ENCODE data around the gene FOXP1.
A peak's percentile ranks its signal among the peaks of the same experiment; 100 is the strongest.
"Not testable (repeated sequence)": the region's sequence is repeated elsewhere in the genome, so short reads cannot be mapped to it uniquely, and the experiment has no call there.

The FOXP1 gene

DNA sequence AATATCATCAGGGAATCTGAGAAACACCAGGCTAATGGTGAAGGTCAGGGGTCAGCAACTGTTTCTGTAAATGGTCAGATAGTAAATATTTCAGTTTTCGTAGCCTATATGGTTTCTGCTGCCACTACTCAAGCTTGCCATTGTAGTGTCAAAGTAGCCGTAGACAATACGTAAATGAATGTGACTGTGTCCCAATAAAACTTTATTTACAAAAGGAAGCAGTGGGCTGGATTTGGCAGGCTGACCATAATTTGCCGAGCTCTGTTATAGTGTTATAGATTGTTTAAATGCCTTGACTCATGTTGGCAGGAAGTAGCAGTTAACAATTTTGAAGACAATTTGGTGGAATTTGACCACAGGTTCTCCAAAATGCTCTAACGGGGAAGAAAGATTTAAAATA, 548.2 kb downstream of the FOXP1 start:
- DNase-seq (ENCODE audit: low read depth in 2 of 2): peak in 1 of 2 experiments; percentile 51

GRCh38 chr3:71033681-71034220, 549.8 kb downstream of the FOXP1 start:
- DNase-seq (ENCODE audit: low read depth in 2 of 2): no peak

DNA sequence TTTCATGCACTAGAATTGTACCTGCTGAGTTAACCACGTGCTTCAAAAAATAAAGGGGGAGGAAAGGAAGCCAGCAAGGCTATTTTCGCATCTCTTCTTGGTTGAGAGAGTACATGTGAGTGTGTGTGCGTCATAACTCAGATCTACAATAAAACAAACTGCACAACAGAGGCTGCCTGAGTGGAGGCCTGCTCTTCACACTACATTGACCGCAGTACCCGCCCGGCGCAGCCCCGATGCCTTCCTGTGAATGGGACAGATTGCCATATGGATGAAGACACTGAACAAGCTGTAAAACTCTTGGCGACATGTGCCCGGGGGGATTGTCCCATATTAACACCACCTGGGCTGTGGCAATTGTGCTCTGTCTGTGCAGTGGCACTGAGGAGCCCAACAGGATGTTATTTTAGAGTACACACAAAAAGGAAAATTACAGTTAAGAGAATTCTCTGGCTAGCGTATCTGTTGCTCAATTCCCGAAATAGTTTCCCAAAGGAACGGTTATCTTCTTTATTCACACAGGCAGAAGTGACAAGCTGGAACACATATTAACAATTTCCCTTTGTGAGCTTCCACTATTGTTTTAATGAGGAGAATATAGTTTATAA, 551.5 kb downstream of the FOXP1 start:
- DNase-seq (ENCODE audit: low read depth in 2 of 2): no peak

- DNase-seq (ENCODE audit: low read depth in 2 of 2): no peak
Measured at GRCh38 chr3:71031181-71031580, 552.3 kb downstream of the FOXP1 start.

GRCh38 chr3:71030748-71031147, 552.8 kb downstream of the FOXP1 start:
- DNase-seq (ENCODE audit: low read depth in 2 of 2): no peak

DNA sequence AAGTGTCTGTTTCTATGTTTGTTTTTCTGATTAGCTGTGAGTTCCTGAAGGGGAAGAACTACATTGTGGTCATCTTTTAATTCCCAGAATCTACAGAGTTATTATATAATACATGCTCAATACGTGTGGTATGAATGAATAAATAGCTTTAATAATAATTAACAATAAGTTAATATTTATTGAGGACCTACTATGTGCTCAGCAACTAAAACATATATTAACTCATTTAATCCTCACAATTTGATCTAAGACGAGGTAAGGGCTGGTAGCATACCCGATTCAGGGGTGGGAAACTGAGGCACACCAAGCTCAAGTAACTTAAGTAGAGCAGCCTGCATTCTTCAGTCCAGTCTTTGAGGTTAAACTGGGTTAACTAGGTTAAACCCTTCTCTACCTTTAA, 553.8 kb downstream of the FOXP1 start:
- no peak for DNase-seq (ENCODE audit: low read depth in 2 of 2)

GRCh38 chr3:71028802-71029201, 554.7 kb downstream of the FOXP1 start:
- DNase-seq (ENCODE audit: low read depth in 2 of 2): no peak

DNA sequence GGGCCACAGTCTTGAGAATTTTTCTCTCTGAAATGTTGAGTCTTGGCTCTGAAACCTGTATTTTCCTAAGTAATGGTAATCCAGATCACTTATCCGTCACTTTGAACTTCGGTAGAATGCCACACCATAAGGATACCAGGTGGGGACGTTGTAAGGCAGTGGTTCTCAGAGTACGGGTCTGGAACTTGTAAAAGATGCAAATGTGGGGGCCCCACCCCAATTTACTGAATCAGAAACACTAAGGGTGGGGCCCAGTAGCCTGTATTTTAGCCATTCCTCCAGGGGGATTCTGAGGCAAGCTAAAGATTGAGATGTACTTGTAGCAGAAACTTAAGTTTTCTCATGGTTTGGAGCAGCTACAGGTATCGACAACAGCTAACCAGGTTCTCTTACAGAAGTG, 555.3 kb downstream of the FOXP1 start:
- no peak for DNase-seq (ENCODE audit: low read depth in 2 of 2)

DNA sequence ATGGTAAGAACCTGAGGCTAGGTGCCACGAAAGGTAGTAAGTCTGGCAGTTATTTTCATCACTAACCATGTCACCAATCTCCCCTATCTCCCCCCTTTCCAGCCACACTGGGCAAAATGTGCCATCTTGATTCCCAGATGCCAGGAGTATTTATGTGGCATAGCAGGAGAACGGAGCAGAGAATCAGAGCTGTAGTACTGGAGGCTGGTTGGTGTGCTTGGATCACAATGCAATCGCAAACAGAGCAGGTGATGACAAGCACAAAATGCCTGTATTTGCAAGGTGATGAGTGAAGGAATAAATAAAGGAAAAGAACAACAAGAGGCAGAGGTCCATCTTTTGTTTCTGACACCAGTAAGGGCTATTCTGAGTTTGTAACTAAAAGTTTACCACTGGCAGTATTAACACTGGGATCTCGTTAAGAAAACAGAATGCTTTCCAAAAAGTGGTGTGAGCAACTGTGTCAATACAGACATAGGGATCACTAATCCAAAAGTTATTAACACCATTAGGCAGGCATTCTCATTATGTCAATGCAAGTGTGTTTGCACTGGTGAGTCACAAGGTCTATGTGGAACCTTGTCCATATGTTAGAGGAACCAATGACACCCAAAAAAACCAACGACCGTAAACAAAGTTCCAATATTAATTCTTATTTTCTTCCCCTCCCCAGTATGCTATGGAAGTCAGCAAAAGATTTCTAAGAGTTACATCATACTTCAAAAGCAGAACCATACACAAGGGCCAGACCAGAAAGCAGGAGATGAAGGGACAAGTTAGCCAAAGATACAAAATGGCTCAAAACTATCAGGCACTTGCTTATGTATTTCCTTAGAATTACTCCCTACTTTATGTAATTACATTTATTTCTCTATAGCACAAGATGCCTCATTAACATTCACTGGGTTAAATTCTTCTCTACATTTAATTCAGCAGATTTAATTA, 556.6 kb downstream of the FOXP1 start:
- no peak for DNase-seq (ENCODE audit: low read depth in 2 of 2)

DNA sequence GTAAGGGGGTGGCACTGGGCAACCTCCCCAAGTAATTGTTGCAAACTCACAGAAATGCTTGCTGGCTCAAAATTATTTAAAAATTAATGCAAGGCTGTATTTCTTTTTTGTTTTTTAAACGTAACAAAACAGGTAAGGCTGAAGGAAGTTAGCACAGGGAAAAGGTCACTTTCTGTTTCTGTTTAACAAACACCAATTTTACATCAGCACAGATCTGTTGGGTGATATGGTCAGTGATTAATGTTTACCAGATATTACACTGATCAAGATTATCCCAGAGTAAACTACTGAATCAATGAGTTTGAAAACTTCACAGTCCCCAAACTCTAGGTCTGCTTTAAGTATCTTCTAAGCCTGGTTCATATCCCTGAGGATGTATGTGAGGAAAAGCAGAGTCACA, 558.0 kb downstream of the FOXP1 start:
- no peak for DNase-seq (ENCODE audit: low read depth in 2 of 2)

- DNase-seq (ENCODE audit: low read depth in 2 of 2): no peak
Measured at GRCh38 chr3:71025010-71025409, 558.5 kb downstream of the FOXP1 start.

DNA sequence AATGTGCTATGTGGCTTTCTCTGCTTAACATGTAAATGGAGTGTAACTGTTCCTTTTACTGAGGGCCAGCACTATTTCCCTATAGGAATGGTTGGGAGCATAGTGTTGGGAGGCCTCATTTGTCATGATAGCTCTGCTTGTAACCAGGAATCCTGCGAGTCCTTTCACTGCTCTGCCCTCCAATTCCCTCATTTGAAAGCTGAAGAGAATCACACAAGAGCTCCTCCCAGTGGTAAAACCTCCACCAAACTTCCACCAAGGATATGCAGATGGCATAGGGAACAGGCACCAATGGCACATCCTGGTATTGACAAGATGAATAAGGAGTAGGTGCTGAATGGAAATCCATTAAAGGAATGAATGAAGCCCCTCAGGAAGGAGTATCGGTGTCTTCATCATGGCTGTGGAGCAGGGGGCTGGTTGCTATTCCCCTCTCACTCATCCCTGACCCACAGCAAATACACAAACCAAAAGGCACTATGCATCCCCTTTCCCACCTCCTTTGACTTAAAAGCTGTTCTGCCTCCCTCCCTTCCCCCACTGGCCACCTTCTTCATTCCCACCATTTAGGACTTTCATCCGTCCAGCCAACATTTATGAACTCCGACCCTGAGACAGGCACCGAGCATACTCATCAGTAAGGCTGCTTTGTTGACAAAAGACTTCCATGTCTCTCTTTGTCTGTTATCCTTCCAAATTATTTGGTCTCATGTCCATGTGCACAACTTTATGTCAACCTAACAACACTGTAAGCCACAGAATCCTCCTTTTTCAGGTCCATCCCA, 560.8 kb downstream of the FOXP1 start:
- DNase-seq (ENCODE audit: low read depth in 2 of 2): no peak

DNA sequence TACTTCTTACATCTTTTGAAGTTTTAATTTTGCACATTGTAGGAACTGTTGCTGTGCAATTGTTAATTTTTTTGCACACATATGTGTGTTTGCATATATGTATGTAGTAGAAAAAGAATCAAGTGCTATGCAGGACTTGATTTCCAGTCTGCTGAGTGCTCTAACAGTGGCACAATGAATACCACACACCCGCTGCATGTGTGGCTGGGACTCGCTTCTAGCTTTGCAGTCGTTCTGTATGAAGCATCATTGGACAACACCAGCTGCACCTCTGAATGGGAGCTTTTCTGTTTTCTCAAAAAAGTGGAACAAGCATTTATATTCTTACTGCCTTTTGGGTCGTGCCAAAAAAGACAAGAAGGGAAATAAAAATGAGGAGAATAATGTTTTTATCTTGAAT, 564.7 kb downstream of the FOXP1 start:
- DNase-seq (ENCODE audit: low read depth in 2 of 2): no peak

- no peak for DNase-seq (ENCODE audit: low read depth in 2 of 2)
Measured at GRCh38 chr3:71016178-71016845, 567.2 kb downstream of the FOXP1 start.

DNA sequence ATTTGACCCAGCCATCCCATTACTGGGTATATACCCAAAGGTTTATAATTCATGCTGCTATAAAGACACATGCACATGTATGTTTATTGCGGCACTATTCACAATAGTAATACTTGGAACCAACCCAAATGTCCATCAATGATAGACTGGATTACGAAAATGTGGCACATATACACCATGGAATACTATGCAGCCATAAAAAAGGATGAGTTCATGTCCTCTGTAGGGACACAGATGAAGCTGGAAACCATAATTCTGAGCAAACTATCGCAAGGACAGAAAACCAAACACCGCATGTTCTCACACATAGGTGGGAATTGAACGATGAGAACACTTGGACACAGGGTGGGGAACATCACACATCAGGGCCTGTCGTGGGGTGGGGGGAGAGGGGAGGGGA, 568.9 kb downstream of the FOXP1 start:
- not testable (repeated sequence) for DNase-seq (ENCODE audit: low read depth in 2 of 2)

GRCh38 chr3:71012971-71013370, 570.6 kb downstream of the FOXP1 start:
- no peak for DNase-seq (ENCODE audit: low read depth in 2 of 2)

DNA sequence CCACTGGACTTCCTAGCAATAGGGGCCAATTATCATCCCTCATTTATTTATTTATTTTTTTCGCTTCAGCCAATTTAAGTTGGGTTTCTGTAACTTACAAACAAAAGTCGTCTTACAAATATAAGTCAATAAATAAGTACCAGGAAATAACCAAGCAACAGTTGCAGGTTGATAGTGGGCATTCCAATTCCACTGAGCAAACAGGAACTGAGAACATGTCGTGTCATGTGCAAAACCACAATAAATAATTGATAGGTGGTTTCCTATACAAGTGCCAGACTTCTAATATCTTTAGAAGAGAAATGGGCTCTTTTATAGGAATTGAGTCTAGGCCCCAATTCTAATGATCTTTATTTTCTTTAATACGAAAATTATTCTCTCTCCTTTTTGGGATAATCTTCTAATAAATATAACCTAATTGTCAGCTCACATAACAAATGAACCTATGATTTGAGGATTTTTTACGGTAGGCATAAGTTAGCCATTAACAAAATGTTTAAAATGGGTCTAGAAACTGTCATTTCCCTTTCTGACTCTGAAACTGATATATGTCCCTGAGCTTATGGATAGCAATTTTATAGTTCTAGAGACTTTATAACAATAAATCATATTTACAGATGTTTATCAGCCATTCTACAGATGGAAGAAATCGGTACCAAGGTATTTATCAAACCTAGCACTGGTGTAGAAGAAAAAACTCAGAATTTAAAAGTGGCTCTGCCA, 571.8 kb downstream of the FOXP1 start:
- DNase-seq (ENCODE audit: low read depth in 2 of 2): no peak

DNA sequence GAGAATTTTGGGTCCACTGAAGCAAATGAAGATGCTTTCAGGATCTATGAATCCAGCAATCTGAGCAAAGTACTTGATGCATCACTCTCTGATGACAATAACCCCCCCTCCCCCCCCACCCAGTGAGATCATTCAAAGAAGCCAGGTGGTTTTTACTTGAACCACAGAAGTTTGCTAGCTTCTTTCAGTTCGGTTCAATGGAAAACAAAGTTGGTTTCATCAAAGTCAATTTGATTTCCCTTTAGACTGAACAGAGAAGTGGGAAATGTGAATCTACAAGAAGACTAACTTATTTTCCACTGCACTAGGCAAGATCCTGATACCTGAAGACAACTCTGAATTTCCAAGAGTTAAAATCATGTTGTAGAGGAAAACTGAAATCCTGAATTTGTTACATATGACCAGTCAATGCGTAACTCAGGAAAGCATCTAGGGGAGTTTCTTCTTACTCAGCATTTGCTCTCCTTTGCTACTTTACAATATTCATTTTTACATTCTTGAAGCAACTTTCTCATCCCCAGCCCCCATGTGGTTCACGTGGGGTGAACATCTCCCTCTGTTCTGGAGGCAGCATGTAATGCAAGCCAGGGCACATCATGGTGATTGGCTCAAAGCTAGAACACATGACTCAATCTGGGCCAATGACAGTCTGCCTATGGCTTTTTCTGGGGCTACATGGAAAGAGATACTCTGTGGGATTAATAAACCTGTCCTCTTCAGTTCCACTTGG, 572.6 kb downstream of the FOXP1 start:
- DNase-seq (ENCODE audit: low read depth in 2 of 2): no peak

DNA sequence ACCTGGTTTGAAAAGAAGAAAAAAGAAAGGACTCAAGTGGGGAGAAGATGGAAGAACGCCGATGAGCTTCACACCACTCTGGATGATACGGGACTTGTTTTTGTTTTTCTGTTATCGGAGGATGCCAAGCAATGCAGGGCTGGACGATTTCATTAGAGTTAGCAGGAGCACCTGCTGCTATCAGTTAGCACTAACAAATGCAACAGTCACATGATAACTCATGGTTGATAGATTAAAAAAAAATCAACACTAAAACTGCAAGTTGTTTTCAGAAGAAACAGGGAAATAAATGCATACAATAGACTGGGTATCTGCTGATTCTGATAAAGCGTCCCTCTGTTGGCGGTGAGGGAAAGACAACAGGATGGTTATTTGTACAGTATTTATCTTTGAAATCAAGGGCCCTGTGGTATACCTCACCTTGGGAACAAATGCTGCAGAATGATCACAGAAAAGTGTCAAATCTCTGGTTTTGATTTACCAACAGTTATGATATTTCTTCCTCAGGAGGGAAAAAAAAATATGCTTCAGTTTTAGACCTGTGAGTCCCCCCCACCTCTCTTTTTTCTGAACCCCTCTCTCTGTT, 575.1 kb downstream of the FOXP1 start:
- no peak for DNase-seq (ENCODE audit: low read depth in 2 of 2)

Measured in fibroblast of skin of left biceps (primary cell).